ENCODE measurements around the gene SEC22C.

SEC22C gene

GRCh38 chr3:42590989-42591756 is 9.4 kb upstream of the SEC22C start:
- TF ChIP-seq, protein P1, sequence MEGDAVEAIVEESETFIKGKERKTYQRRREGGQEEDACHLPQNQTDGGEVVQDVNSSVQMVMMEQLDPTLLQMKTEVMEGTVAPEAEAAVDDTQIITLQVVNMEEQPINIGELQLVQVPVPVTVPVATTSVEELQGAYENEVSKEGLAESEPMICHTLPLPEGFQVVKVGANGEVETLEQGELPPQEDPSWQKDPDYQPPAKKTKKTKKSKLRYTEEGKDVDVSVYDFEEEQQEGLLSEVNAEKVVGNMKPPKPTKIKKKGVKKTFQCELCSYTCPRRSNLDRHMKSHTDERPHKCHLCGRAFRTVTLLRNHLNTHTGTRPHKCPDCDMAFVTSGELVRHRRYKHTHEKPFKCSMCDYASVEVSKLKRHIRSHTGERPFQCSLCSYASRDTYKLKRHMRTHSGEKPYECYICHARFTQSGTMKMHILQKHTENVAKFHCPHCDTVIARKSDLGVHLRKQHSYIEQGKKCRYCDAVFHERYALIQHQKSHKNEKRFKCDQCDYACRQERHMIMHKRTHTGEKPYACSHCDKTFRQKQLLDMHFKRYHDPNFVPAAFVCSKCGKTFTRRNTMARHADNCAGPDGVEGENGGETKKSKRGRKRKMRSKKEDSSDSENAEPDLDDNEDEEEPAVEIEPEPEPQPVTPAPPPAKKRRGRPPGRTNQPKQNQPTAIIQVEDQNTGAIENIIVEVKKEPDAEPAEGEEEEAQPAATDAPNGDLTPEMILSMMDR (IDR thresholded peaks at IDR 0.05) = no peak

GRCh38 chr3:42589382-42590109 is 7.8 kb upstream of the SEC22C start:
- TF ChIP-seq, protein P1 (IDR thresholded peaks at IDR 0.05) = no peak

DNA sequence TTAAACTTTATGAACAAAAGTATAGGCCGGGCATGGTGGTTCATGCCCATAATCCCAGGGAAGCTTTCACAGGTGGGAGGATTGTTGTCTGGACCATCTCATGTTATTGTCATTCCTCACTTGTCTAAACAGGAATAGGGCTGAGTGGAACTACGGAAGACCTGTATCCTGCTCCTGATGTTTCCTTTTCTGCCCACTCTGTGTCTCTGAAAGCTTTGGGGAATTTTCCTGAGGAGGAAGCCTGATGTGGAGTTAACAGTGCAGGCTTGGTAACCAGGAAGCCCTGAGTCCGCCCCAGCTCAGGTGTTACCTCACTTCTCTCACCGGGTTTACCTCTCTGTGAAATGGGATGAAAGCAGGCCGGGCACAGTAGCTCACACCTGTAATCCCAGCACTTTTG is 6.9 kb upstream of the SEC22C start:
- TF ChIP-seq, protein P1 (IDR thresholded peaks at IDR 0.05) = no peak

- TF ChIP-seq, protein P1 (IDR thresholded peaks at IDR 0.05) = no peak
Observed at GRCh38 chr3:42582474-42583070, 805 bp upstream of the SEC22C start.

GRCh38 chr3:42581400-42581708 is 413 bp downstream of the SEC22C start:
- TF ChIP-seq, protein P1 (IDR thresholded peaks at IDR 0.05) = no peak

DNA sequence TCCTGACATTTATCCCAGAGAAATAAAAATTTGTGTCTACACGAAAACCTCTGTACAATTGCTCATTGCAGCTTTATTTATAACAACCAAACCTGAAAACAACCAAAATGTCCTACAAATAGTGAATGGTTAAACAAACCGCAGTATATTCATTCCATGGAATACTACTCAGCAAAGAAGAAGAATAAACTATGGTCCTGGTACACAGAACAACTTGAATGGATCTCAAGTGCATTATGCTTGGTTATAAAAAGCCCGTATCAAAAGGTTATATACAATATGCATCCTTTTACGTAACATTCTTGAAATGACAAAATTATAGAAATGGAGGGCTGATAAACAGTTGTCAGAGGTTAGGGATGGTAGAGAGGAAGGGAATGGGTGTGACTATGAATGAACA is 3.7 kb downstream of the SEC22C start:
- TF ChIP-seq, protein P1 (IDR thresholded peaks at IDR 0.05) = no peak

- TF ChIP-seq, protein P1 (IDR thresholded peaks at IDR 0.05) = no peak
Observed at GRCh38 chr3:42575137-42575741, 6.5 kb downstream of the SEC22C start.
